Hepatocyte (in vitro differentiated cells): ENCODE results near the gene ZSWIM7.

ENCODE experiments used
- EZH2 ChIP-seq: fragments of 200-600 bp; sonication (generic); IDR thresholded peaks from 2 replicates; pipeline ENCODE4 v1.6.1; 2016; ENCODE audit warnings: antibody characterized with exemption, mild to moderate bottlenecking, borderline replicate concordance
- TF ChIP-seq, protein P1 (sequence below): fragments of 200-600 bp; sonication (generic); IDR thresholded peaks from 2 replicates; pipeline ENCODE4 v1.5.1; 2016; ENCODE audit warnings: antibody characterized with exemption, mild to moderate bottlenecking; ENCODE audit not compliant: poor library complexity

DNA sequence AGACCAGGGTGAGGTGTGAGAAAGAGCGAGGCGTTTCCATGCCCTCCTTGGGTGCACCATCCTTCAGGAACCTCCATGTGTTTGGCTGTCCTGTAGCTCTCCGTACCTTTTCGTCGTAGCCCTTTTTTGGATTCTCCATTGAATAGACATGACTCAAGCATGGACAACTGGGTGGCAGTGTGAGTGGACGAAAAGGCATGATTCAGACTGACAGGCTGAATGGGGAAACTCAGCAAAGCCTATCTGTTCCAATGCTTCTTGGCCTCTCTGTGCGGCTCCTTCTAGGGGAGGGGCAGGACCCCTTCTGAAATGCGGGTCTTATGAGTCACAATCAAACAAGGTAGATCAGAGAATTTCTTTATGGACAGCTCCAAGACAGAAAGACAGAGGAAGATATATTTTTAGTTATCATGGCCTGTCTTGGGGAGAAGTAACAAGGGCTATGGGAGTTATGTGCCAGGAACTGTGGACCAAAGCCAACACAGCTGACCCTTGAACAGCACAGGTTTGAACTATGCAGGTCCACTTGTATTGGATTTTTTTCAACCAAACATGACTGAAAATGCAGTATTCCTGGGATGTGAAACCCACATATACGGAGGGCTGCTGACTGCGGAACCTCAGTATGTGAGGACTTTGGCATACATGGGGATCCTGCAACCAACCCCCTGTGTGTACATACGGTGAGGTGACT lies 31.7 kb downstream of the ZSWIM7 start:
- no peak for TF ChIP-seq EZH2
- TF ChIP-seq, protein P1, sequence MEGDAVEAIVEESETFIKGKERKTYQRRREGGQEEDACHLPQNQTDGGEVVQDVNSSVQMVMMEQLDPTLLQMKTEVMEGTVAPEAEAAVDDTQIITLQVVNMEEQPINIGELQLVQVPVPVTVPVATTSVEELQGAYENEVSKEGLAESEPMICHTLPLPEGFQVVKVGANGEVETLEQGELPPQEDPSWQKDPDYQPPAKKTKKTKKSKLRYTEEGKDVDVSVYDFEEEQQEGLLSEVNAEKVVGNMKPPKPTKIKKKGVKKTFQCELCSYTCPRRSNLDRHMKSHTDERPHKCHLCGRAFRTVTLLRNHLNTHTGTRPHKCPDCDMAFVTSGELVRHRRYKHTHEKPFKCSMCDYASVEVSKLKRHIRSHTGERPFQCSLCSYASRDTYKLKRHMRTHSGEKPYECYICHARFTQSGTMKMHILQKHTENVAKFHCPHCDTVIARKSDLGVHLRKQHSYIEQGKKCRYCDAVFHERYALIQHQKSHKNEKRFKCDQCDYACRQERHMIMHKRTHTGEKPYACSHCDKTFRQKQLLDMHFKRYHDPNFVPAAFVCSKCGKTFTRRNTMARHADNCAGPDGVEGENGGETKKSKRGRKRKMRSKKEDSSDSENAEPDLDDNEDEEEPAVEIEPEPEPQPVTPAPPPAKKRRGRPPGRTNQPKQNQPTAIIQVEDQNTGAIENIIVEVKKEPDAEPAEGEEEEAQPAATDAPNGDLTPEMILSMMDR = no peak
